HG03469 (cell line): ENCODE data around the gene FAM210A.

Experiments
- ATAC-seq: cut with Tn5 transposase; IDR thresholded peaks from one replicate; pipeline ENCODE4 v1.9.1; 2021; ENCODE audit warnings: mild to moderate bottlenecking, moderate library complexity, moderate number of reproducible peaks; ENCODE audit not compliant: unreplicated experiment

The FAM210A gene

GRCh38 chr18:13649397-13650390, 76.7 kb downstream of the FAM210A start:
- no peak for ATAC-seq

GRCh38 chr18:13647761-13648160, 78.6 kb downstream of the FAM210A start:
- ATAC-seq = no peak

- ATAC-seq = no peak
Measured at GRCh38 chr18:13646633-13647032, 79.7 kb downstream of the FAM210A start.

- ATAC-seq = no peak
Measured at GRCh38 chr18:13645093-13645492, 81.3 kb downstream of the FAM210A start.

GRCh38 chr18:13643261-13643751, 83.1 kb downstream of the FAM210A start:
- ATAC-seq = no peak

GRCh38 chr18:13642440-13642827, 83.9 kb downstream of the FAM210A start:
- no peak for ATAC-seq

GRCh38 chr18:13641551-13642439, 84.6 kb downstream of the FAM210A start:
- ATAC-seq = no peak

- ATAC-seq = no peak
Measured at GRCh38 chr18:13640266-13640860, 86.0 kb downstream of the FAM210A start.

GRCh38 chr18:13638719-13639595, 87.4 kb downstream of the FAM210A start:
- no peak for ATAC-seq

GRCh38 chr18:13635046-13635445, 91.3 kb downstream of the FAM210A start:
- ATAC-seq = no peak

- ATAC-seq = no peak
Measured at GRCh38 chr18:13633700-13634099, 92.7 kb downstream of the FAM210A start.

- ATAC-seq = no peak
Measured at GRCh38 chr18:13630716-13631268, 95.6 kb downstream of the FAM210A start.

GRCh38 chr18:13629841-13630715, 96.3 kb downstream of the FAM210A start:
- ATAC-seq = peak; percentile 70

- no peak for ATAC-seq
Measured at GRCh38 chr18:13628211-13628610, 98.1 kb downstream of the FAM210A start.

GRCh38 chr18:13627639-13628038, 98.7 kb downstream of the FAM210A start:
- no peak for ATAC-seq

- no peak for ATAC-seq
Measured at GRCh38 chr18:13626544-13626908, 99.8 kb downstream of the FAM210A start.

GRCh38 chr18:13625843-13626543, 100.4 kb downstream of the FAM210A start:
- ATAC-seq = no peak

GRCh38 chr18:13625355-13625754, 101.0 kb downstream of the FAM210A start:
- ATAC-seq = no peak
